Keratinocyte (primary cell): ENCODE data around the gene RTN4R. TPM values are rescaled to one million over a fixed set of nuclear protein-coding genes. Genes with fewer than 3 reads are reported as not detected.

Experiments used
- DNase-seq: peaks from one replicate; pipeline ENCODE4 v3.0.0-alpha.2; 2011; ENCODE audit warnings: low read depth, missing footprints, low spot score
- FAIRE-seq: peaks from 2 replicates; lab custom pipeline; 2011; peaks lifted over from hg19 to GRCh38; lab: Jason Lieb, UNC
- H2AFZ ChIP-seq: 2 replicates; pipeline ENCODE4 v1.6.0; 2012; ENCODE audit warnings: low read length, control low read depth, inconsistent platforms; ENCODE audit not compliant: control insufficient read depth
- H3K27ac ChIP-seq: 2 replicates; pipeline ENCODE4 v1.5.1; 2011; ENCODE audit warnings: low read length; ENCODE audit not compliant: control insufficient read depth, insufficient read depth
- H3K27me3 ChIP-seq: 3 replicates; pipeline ENCODE4 v1.6.0; 2011; ENCODE audit warnings: low read length; ENCODE audit not compliant: control insufficient read depth, insufficient read depth; ENCODE audit errors: extremely low read depth
- H3K36me3 ChIP-seq, 2 experiments: 2 replicates in 1 of 2; 3 replicates in 1 of 2; pipeline ENCODE4 v1.5.1; 2011; ENCODE audit warnings: low read length in 2 of 2, mild to moderate bottlenecking in 1 of 2; ENCODE audit not compliant: control insufficient read depth in 2 of 2, insufficient read depth in 2 of 2; ENCODE audit errors: extremely low read depth in 1 of 2
- H3K4me1 ChIP-seq: 3 replicates; pipeline ENCODE4 v1.5.1; 2011; ENCODE audit warnings: low read length; ENCODE audit not compliant: control insufficient read depth, insufficient read depth; ENCODE audit errors: extremely low read depth
- H3K4me2 ChIP-seq: 3 replicates; pipeline ENCODE4 v1.6.0; 2011; ENCODE audit warnings: low read depth, low read length; ENCODE audit not compliant: control insufficient read depth, insufficient read depth; ENCODE audit errors: extremely low read depth
- H3K4me3 ChIP-seq, 3 experiments: fragments of 200-600 bp in 1 of 3; sonication (generic) in 1 of 3; 2 replicates in 2 of 3; 3 replicates in 1 of 3; pipeline ENCODE4 v1.5.1; 2011 to 2016; ENCODE audit warnings: low read length in 3 of 3, mild to moderate bottlenecking in 3 of 3, control low read depth in 2 of 3, inconsistent platforms in 1 of 3, low read depth in 1 of 3, mixed read lengths in 1 of 3, mixed run types in 1 of 3, moderate library complexity in 1 of 3; ENCODE audit not compliant: control insufficient read depth in 2 of 3, insufficient read depth in 2 of 3; ENCODE audit errors: extremely low read depth in 1 of 3
- H3K79me2 ChIP-seq: 2 replicates; pipeline ENCODE4 v1.6.0; 2012; ENCODE audit warnings: low read length; ENCODE audit not compliant: control insufficient read depth, insufficient read depth
- H3K9ac ChIP-seq: 3 replicates; pipeline ENCODE4 v1.6.0; 2011; ENCODE audit warnings: low read length; ENCODE audit not compliant: control insufficient read depth, insufficient read depth; ENCODE audit errors: extremely low read depth
- H3K9me1 ChIP-seq: 3 replicates; pipeline ENCODE4 v1.6.0; 2011; ENCODE audit warnings: low read length; ENCODE audit not compliant: control insufficient read depth, insufficient read depth; ENCODE audit errors: extremely low read depth
- H3K9me3 ChIP-seq: 2 replicates; pipeline ENCODE4 v1.5.1; 2012; ENCODE audit warnings: low read depth, low read length; ENCODE audit not compliant: control insufficient read depth
- H4K20me1 ChIP-seq: 3 replicates; pipeline ENCODE4 v1.6.0; 2011; ENCODE audit warnings: low read length; ENCODE audit not compliant: control insufficient read depth, insufficient read depth; ENCODE audit errors: extremely low read depth
- EZH2 ChIP-seq: IDR thresholded peaks from one replicate; pipeline ENCODE4 v1.6.1; 2012; ENCODE audit warnings: inconsistent platforms, mild to moderate bottlenecking, low read length, moderate library complexity
- dilution Hi-C: fragments of 300-500 bp; cut with MboI; formaldehyde crosslinking; loops from one replicate; pipeline ENCODE4 v1.7.0; 2020; ENCODE audit warnings: low sequenced_read_pairs; ENCODE audit not compliant: extremely low pct_ligation_motif_present
- polyA plus RNA-seq, 5 experiments: library from polyadenylated mRNA; depleted of rRNA in 3 of 5; stranded (reverse) in 3 of 5; stranded (forward) in 1 of 5; unstranded in 1 of 5; fragments of >200 nt; gene quantifications; 1 replicate in 1 of 5; 2 replicates in 3 of 5; 3 replicates in 1 of 5; pipeline versions ENCODE4 v1.2.1 to v1.2.3, GENCODE V29; 2011 to 2012; ENCODE audit warnings: missing spikeins in 2 of 5, low read depth in 1 of 5, low replicate concordance in 1 of 5
- TF ChIP-seq, protein P1 (sequence below), 3 experiments: IDR thresholded peaks in 1 of 3; conservative IDR thresholded peaks in 1 of 3; optimal IDR thresholded peaks in 1 of 3; 2 replicates in 2 of 3; 3 replicates in 1 of 3; pipeline versions ENCODE3 to v1.5.1; 2011; ENCODE audit warnings: low read length in 3 of 3, mild to moderate bottlenecking in 3 of 3, moderate library complexity in 2 of 3, control low read depth in 1 of 3, inconsistent platforms in 1 of 3; ENCODE audit not compliant: insufficient read depth in 2 of 3; ENCODE audit errors: extremely low read depth in 1 of 3

Gene RTN4R
- polyA plus RNA-seq, 1 donor (not counting 4 experiments of a cell fraction or from before 2014, with no cell fraction given): 2.5 TPM

DNA sequence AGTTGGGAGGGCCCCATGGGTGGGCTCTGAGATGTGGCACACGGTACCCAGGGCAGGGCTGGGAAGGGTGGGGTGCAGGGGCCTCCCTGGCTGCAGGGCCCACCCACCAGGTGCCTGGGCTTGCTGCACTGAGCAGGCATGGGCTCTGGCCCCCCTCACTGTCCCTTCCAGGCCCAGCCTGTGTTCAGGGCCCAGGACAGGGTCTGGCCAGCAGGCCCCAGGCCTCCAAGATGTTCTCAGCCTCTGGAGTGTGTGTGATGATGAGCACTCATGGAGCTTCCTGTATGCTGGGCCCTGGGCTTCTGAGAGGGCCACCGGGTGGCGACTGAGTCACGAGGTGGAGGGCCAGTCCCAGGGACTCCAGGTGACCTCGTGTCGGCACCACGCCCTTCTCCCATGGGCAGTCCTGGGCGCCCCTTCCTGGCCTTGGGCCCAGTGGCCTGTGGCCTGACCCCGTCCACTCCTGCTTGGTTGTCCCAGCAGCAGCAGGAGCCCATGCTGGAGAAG lies 61.4 kb downstream of the RTN4R start:
- FAIRE-seq (no peak), DNase-seq (no peak)
- Histone ChIP-seq H3K9ac (peak overlapping the region; percentile 88), H4K20me1 (no peaks in the 10 kb centered on the region), H3K9me1 (no peaks in the 10 kb centered on the region), H3K27me3 (no peaks in the 10 kb centered on the region), H3K9me3 (no peaks in the 10 kb centered on the region), H3K4me2 (peak overlapping the region; percentile 81), H3K4me3 (peak overlapping the region; percentile 79 to 90 (median 80)), H3K27ac (peak overlapping the region; percentile 77), H3K4me1 (peaks cover 27% of the 10 kb centered on the region), H2AFZ (no peak overlapping the region), H3K36me3 (peaks cover 0 to 5% of the 10 kb centered on the region in 2 experiments), H3K79me2 (peaks cover 10% of the 10 kb centered on the region)
- dilution Hi-C loops: no loop called here
- TF ChIP-seq EZH2: no peak
- TF ChIP-seq, protein P1, sequence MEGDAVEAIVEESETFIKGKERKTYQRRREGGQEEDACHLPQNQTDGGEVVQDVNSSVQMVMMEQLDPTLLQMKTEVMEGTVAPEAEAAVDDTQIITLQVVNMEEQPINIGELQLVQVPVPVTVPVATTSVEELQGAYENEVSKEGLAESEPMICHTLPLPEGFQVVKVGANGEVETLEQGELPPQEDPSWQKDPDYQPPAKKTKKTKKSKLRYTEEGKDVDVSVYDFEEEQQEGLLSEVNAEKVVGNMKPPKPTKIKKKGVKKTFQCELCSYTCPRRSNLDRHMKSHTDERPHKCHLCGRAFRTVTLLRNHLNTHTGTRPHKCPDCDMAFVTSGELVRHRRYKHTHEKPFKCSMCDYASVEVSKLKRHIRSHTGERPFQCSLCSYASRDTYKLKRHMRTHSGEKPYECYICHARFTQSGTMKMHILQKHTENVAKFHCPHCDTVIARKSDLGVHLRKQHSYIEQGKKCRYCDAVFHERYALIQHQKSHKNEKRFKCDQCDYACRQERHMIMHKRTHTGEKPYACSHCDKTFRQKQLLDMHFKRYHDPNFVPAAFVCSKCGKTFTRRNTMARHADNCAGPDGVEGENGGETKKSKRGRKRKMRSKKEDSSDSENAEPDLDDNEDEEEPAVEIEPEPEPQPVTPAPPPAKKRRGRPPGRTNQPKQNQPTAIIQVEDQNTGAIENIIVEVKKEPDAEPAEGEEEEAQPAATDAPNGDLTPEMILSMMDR (optimal IDR thresholded peaks at IDR 0.05 in 1 of 3, IDR thresholded peaks at IDR 0.05 in 1 of 3, conservative IDR thresholded peaks at IDR 0.05 in 1 of 3; ENCODE audit: extremely low read depth in 1 of 3, insufficient read depth in 2 of 3, low read length in 3 of 3): peak in 1 of 3 experiments; percentile 25

DNA sequence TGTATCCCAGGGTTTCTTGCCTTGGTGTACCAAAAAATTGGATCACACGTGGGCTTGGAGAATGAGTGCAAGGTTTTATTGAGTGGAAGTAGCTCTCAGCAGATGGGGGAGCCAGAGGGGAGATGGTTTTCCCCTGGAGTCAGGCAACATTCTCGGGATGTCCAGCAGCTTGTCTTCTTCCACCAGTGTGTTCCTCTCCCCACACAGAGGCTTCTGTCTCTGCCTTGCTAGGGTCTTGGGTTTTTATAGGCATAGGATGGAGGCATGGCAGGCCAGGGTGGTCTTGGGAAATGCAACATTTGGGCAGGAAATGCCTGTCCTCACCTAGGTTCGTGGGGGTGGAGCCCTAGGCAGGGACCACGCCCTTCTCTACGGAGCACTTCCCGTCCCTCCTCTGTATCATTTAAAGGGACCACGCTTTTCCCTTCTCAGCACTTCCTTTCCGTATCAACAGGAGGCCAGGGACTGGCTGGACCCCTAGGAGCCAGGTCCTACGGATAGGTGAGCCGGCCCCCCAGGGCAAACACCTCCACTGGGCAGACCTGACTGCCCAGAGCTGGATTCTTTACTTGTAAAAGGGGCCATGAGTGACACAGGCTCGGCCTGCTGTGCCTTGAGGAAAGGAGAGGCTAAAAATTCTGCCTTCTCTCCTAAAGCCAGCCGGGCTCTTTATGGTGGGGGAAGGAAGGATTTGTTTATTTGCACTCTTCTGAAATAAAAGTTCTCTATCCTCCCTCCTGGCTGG lies 62.0 kb downstream of the RTN4R start:
- peaks cover 0 to 5% of the 10 kb centered on the region in 2 experiments for H3K36me3 ChIP-seq
- H3K27ac ChIP-seq: peak overlapping the region; percentile 77
- FAIRE-seq (peak; percentile 98), DNase-seq (peak; percentile 32)
- TF ChIP-seq EZH2: no peak
- TF ChIP-seq, protein P1 (optimal IDR thresholded peaks at IDR 0.05 in 1 of 3, IDR thresholded peaks at IDR 0.05 in 1 of 3, conservative IDR thresholded peaks at IDR 0.05 in 1 of 3; ENCODE audit: extremely low read depth in 1 of 3, insufficient read depth in 2 of 3, low read length in 3 of 3): no peak
- H3K4me3 ChIP-seq: peak overlapping the region; percentile 79 to 90 (median 80)
- peaks cover 27% of the 10 kb centered on the region for H3K4me1 ChIP-seq
- H2AFZ ChIP-seq: peak overlapping the region; percentile 45
- H3K27me3 ChIP-seq: no peaks in the 10 kb centered on the region
- H3K9me3 ChIP-seq: no peaks in the 10 kb centered on the region
- peak overlapping the region; percentile 81 for H3K4me2 ChIP-seq
- no peaks in the 10 kb centered on the region for H4K20me1 ChIP-seq
- peak overlapping the region; percentile 88 for H3K9ac ChIP-seq
- peaks cover 10% of the 10 kb centered on the region for H3K79me2 ChIP-seq
- H3K9me1 ChIP-seq: no peaks in the 10 kb centered on the region
- dilution Hi-C loops: no loop called here
